K562 (cell line): Measurements from ENCODE around the gene ATG10. TPM values are rescaled to one million over a fixed set of nuclear protein-coding genes. Genes with fewer than 3 reads are reported as not detected.

Experiments
- CBX3 ChIP-seq, 2 experiments: IDR thresholded peaks; 1 replicate in 1 of 2; 2 replicates in 1 of 2; pipeline ENCODE4 v1.6.1; 2012; ENCODE audit warnings: inconsistent platforms in 2 of 2, low read length in 2 of 2, borderline replicate concordance in 1 of 2, control low read depth in 1 of 2
- CBX5 ChIP-seq: IDR thresholded peaks from 2 replicates; pipeline ENCODE4 v1.6.1; 2014; ENCODE audit warnings: low read depth, borderline replicate concordance
- CHCHD3 ChIP-seq: fragments of 250-450 bp; sonication (Bioruptor Pico); IDR thresholded peaks from 2 replicates; pipeline ENCODE4 v2.1.2; 2022; ENCODE audit warnings: mild to moderate bottlenecking
- ELF2 ChIP-seq: fragments of 250-450 bp; sonication (Bioruptor Pico); IDR thresholded peaks from 2 replicates; pipeline ENCODE4 v1.5.0; 2021; ENCODE audit warnings: mild to moderate bottlenecking
- ETS1 ChIP-seq: conservative IDR thresholded peaks from 2 replicates; pipeline ENCODE4 v1.6.1; 2011; ENCODE audit warnings: low read depth, mild to moderate bottlenecking, low read length; ENCODE audit not compliant: control insufficient read depth
- HDAC1 ChIP-seq, 2 experiments: fragments of 450-650 bp; IDR thresholded peaks; 2 replicates each; pipeline ENCODE4 v1.6.1; 2016 to 2017; ENCODE audit warnings: inconsistent platforms in 1 of 2, mild to moderate bottlenecking in 1 of 2, moderate library complexity in 1 of 2
- HDAC2 ChIP-seq: fragments of 450-650 bp; IDR thresholded peaks from 2 replicates; pipeline ENCODE4 v1.6.1; 2016; ENCODE audit warnings: mild to moderate bottlenecking
- LCOR ChIP-seq: sonication (generic); formaldehyde crosslinking; IDR thresholded peaks from 2 replicates; pipeline ENCODE4 v1.8.0; 2022; ENCODE audit warnings: mild to moderate bottlenecking, missing genetic modification reagents
- MEIS2 ChIP-seq: fragments of 450-650 bp; IDR thresholded peaks from 2 replicates; pipeline ENCODE4 v1.6.1; 2014; ENCODE audit warnings: mild to moderate bottlenecking; ENCODE audit not compliant: partially characterized antibody
- MTA1 ChIP-seq: fragments of 450-650 bp; IDR thresholded peaks from 2 replicates; pipeline ENCODE4 v1.6.1; 2017; ENCODE audit warnings: borderline replicate concordance
- NR3C1 ChIP-seq: sonication (generic); formaldehyde crosslinking; IDR thresholded peaks from 2 replicates; pipeline ENCODE4 v1.8.1; 2022; ENCODE audit warnings: missing genetic modification reagents
- NUFIP1 ChIP-seq: fragments of 450-650 bp; IDR thresholded peaks from 2 replicates; pipeline ENCODE4 v1.6.1; 2018; ENCODE audit not compliant: partially characterized antibody
- PKNOX1 ChIP-seq: fragments of 450-650 bp; IDR thresholded peaks from 2 replicates; pipeline ENCODE4 v1.6.1; 2016
- RCOR1 ChIP-seq, 2 experiments: IDR thresholded peaks; 2 replicates each; pipeline ENCODE4 v1.6.1; 2012; ENCODE audit warnings: low read depth in 2 of 2, low read length in 2 of 2, borderline replicate concordance in 1 of 2, improper control_type of control experiment in 1 of 2
- SAP30 ChIP-seq: fragments of 200-600 bp; sonication (generic); IDR thresholded peaks from 2 replicates; pipeline ENCODE4 v1.6.1; 2012; ENCODE audit warnings: borderline replicate concordance, low read depth, mild to moderate bottlenecking, moderate library complexity, low read length, control low read depth, inconsistent platforms; ENCODE audit not compliant: insufficient read depth, poor library complexity, severe bottlenecking
- SMAD4 ChIP-seq: fragments of 250-450 bp; sonication (Bioruptor Pico); conservative IDR thresholded peaks from 2 replicates; pipeline ENCODE4 v1.8.0; 2021; ENCODE audit warnings: inconsistent platforms, mild to moderate bottlenecking, moderate library complexity
- SUPT5H ChIP-seq: fragments of 450-650 bp; IDR thresholded peaks from 2 replicates; pipeline ENCODE4 v1.6.1; 2016
- ZBTB49 ChIP-seq: sonication (generic); formaldehyde crosslinking; IDR thresholded peaks from 2 replicates; pipeline ENCODE4 v1.8.0; 2022; ENCODE audit warnings: missing genetic modification reagents, mild to moderate bottlenecking, borderline replicate concordance
- ZNF253 ChIP-seq: fragments of 250-450 bp; sonication (Bioruptor Pico); conservative IDR thresholded peaks from 2 replicates; pipeline ENCODE4 v1.6.1; 2021; ENCODE audit warnings: mild to moderate bottlenecking
- ZNF274 ChIP-seq: IDR thresholded peaks from 2 replicates; pipeline ENCODE4 v1.6.1; 2011; ENCODE audit warnings: low read depth, mild to moderate bottlenecking, low read length, moderate library complexity, borderline replicate concordance
- ZNF311 ChIP-seq: fragments of 250-450 bp; sonication (Bioruptor Pico); IDR thresholded peaks from 2 replicates; pipeline ENCODE4 v1.4.0; 2020; ENCODE audit warnings: mild to moderate bottlenecking, moderate library complexity
- polyA plus RNA-seq, 8 experiments: library from polyadenylated mRNA; depleted of rRNA in 4 of 8; stranded (reverse) in 5 of 8; unstranded in 3 of 8; fragments of >200 nt; fragmentation: Nextera tagmentation in 2 of 8; fragmentation: Illumina TruSeq in 1 of 8; extraction: Ambion mirVana in 2 of 8; extraction: Trizol in 1 of 8; gene quantifications; 2 replicates each; pipeline versions ENCODE4 v1.2.1 to v1.2.3, GENCODE V29; 2011 to 2014; ENCODE audit warnings: inconsistent platforms in 1 of 8, missing spikeins in 1 of 8
- total RNA-seq, 7 experiments: library from RNA; depleted of rRNA in 6 of 7; stranded (reverse); fragments of >200 nt in 6 of 7; fragmentation: Illumina TruSeq in 2 of 7; extraction: Trizol in 2 of 7; gene quantifications; 2 replicates each; pipeline versions ENCODE4 v1.2.1 to v1.2.3, GENCODE V29; 2011 to 2021; ENCODE audit warnings: low replicate concordance in 1 of 7
- TF ChIP-seq, protein P1 (sequence below): fragments of 450-650 bp; formaldehyde crosslinking; conservative IDR thresholded peaks from 2 replicates; pipeline ENCODE4 v1.4.0; 2022; ENCODE audit warnings: mild to moderate bottlenecking, missing genetic modification characterization

ATG10 gene
- total and polyA plus RNA-seq, 9 of the 15 experiments (the other 6 are each of a cell fraction or from before 2014, with no cell fraction given) = 7.0 to 18.8 (median 14.6) TPM

GRCh38 chr5:81971712-81972491 is at the start of gene ATG10 (continued):
- TF ChIP-seq ELF2 (CRISPR knock-in tag) (0 out of 2 replicates have a peak, but pooled peaks have one; percentile 15), ZBTB49 (CRISPR knock-in tag) (peak; percentile 40; the same call in 1 of the 2 replicates), NR3C1 (CRISPR knock-in tag) (0 out of 2 replicates have a peak, but pooled peaks have one; percentile 53), CBX5 (no peak), HDAC2 (peak; percentile 63; the same call in 1 of the 2 replicates), ETS1 (peak; percentile 100), PKNOX1 (no peak; the same call in 1 of the 2 replicates), SMAD4 (peak; percentile 72), CHCHD3 (no peak), RCOR1 (IDR thresholded peaks at IDR 0.05; ENCODE audit: borderline replicate concordance in 1 of 2, low read depth in 2 of 2, low read length in 2 of 2) (0 out of 4 replicates have a peak, but pooled peaks of 1 of the 2 experiments have one; percentile 7), NUFIP1 (no peak), SUPT5H (peak; percentile 92), MTA1 (0 out of 2 replicates have a peak, but pooled peaks have one; percentile 30), ZNF311 (peak; percentile 28; the same call in 1 of the 2 replicates), MEIS2 (peak; percentile 71), SAP30 (peak; percentile 40), CBX3 (IDR thresholded peaks at IDR 0.05; ENCODE audit: borderline replicate concordance in 1 of 2, low read length in 2 of 2) (0 out of 3 replicates have a peak, but pooled peaks of 1 of the 2 experiments have one; percentile 36), ZNF274 (no peak), ZNF253 (CRISPR knock-in tag) (no peak), HDAC1 (IDR thresholded peaks at IDR 0.05) (peak in 1 of 2 experiments; percentile 77; a peak in 1 of 4 replicates), LCOR (CRISPR knock-in tag) (no peak)
- TF ChIP-seq, protein P1, sequence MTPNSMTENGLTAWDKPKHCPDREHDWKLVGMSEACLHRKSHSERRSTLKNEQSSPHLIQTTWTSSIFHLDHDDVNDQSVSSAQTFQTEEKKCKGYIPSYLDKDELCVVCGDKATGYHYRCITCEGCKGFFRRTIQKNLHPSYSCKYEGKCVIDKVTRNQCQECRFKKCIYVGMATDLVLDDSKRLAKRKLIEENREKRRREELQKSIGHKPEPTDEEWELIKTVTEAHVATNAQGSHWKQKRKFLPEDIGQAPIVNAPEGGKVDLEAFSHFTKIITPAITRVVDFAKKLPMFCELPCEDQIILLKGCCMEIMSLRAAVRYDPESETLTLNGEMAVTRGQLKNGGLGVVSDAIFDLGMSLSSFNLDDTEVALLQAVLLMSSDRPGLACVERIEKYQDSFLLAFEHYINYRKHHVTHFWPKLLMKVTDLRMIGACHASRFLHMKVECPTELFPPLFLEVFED = peak; percentile 61
